ENCODE measurements around the gene EXOC3L1. TPM values are rescaled to one million over a fixed set of nuclear protein-coding genes. Genes with fewer than 3 reads are reported as not detected.

EXOC3L1 gene
- total RNA-seq, 1 donor from 2014 or later: 15.6 TPM

- Histone ChIP-seq H3K27ac (peak overlapping the region; percentile 79), H3K36me3 (peaks cover 34% of the 10 kb centered on the region), H3K27me3 (ENCODE audit: low read depth) (no peaks in the 10 kb centered on the region), H3K9me3 (no peaks in the 10 kb centered on the region), H3K4me1 (peaks cover 31% of the 10 kb centered on the region), H3K4me3 (peak overlapping the region; percentile 89)
- ATAC-seq: no peak
- TF ChIP-seq, protein P1, sequence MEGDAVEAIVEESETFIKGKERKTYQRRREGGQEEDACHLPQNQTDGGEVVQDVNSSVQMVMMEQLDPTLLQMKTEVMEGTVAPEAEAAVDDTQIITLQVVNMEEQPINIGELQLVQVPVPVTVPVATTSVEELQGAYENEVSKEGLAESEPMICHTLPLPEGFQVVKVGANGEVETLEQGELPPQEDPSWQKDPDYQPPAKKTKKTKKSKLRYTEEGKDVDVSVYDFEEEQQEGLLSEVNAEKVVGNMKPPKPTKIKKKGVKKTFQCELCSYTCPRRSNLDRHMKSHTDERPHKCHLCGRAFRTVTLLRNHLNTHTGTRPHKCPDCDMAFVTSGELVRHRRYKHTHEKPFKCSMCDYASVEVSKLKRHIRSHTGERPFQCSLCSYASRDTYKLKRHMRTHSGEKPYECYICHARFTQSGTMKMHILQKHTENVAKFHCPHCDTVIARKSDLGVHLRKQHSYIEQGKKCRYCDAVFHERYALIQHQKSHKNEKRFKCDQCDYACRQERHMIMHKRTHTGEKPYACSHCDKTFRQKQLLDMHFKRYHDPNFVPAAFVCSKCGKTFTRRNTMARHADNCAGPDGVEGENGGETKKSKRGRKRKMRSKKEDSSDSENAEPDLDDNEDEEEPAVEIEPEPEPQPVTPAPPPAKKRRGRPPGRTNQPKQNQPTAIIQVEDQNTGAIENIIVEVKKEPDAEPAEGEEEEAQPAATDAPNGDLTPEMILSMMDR (IDR thresholded peaks at IDR 0.05): no peak
- no peak for DNase-seq
- intact Hi-C loops (cut with DNase I): no loop called here
Observed at GRCh38 chr16:67226295-67226803, 36.4 kb upstream of the EXOC3L1 start.

- H3K4me1 ChIP-seq: peaks cover 31% of the 10 kb centered on the region
- ATAC-seq: no peak
- H3K27me3 ChIP-seq (ENCODE audit: low read depth): no peaks in the 10 kb centered on the region
- no peak overlapping the region for H3K4me3 ChIP-seq
- H3K36me3 ChIP-seq: peaks cover 11% of the 10 kb centered on the region
- DNase-seq: no peak
- peak overlapping the region; percentile 14 for H3K27ac ChIP-seq
- intact Hi-C loops (cut with DNase I): no loop called here
- H3K9me3 ChIP-seq: no peaks in the 10 kb centered on the region
- TF ChIP-seq, protein P1 (IDR thresholded peaks at IDR 0.05): no peak
Observed at GRCh38 chr16:67223992-67224391, 34.1 kb upstream of the EXOC3L1 start.

DNA sequence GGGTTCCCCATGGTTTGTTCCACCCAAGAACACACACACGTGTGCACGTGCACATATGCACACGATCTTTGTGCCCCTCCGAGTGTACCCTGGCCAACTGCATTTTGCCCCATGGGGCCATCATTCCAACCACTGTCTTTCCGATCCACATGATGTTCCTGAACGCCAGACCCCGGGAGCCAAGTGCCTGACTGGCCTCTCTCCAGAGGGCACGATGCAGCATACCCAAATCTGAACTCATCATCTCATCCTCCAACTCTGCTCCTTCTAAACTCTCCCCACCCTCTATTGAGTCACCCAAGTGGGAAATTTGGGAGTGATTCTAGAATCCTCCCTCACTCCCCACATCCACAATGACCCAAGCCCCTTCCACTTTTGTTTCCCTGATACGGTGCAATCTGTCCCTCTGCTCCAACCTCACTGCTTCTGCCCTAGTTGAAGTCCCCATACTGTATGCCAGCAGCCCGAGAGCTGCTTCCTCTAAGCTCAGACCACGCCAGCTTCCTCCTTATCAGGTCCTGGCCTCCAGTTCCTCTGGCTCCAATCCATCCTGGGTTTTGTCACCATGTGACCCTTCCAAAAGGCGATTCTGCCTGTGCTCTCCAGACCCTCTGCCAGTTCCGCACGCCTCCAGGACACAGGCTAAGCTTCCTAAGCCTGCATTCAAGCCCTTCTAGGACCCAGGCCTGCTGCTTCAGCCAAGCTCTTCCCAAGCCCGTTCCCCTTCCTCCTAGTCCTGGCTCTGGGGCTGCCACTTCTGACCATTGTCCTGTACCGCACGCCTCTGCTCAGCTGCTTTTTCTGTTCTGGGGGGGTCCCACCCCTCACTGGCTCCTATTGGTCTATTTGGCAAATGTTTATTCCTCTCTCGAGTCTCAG, 26.9 kb upstream of the EXOC3L1 start:
- no peaks in the 10 kb centered on the region for H3K27me3 ChIP-seq (ENCODE audit: low read depth)
- peak; percentile 67 for DNase-seq
- peaks cover 31% of the 10 kb centered on the region for H3K4me1 ChIP-seq
- H3K4me3 ChIP-seq: peak overlapping the region; percentile 5
- ATAC-seq: peak; percentile 74 to 83
- no peaks in the 10 kb centered on the region for H3K36me3 ChIP-seq
- intact Hi-C loops (cut with DNase I): no loop called here
- TF ChIP-seq, protein P1 (IDR thresholded peaks at IDR 0.05): no peak
- H3K27ac ChIP-seq: peak overlapping the region; percentile 74
- no peaks in the 10 kb centered on the region for H3K9me3 ChIP-seq

GRCh38 chr16:67215706-67216105, 25.8 kb upstream of the EXOC3L1 start:
- ATAC-seq (no peak), DNase-seq (no peak)
- no peaks in the 10 kb centered on the region for H3K36me3 ChIP-seq
- H3K9me3 ChIP-seq: no peaks in the 10 kb centered on the region
- peak overlapping the region; percentile 74 for H3K27ac ChIP-seq
- intact Hi-C loops (cut with DNase I): no loop called here
- TF ChIP-seq, protein P1 (IDR thresholded peaks at IDR 0.05): no peak
- peaks cover 31% of the 10 kb centered on the region for H3K4me1 ChIP-seq
- no peaks in the 10 kb centered on the region for H3K27me3 ChIP-seq (ENCODE audit: low read depth)
- no peak overlapping the region for H3K4me3 ChIP-seq

GRCh38 chr16:67213197-67214019, 23.5 kb upstream of the EXOC3L1 start:
- TF ChIP-seq, protein P1 (IDR thresholded peaks at IDR 0.05): no peak
- H3K27ac ChIP-seq: no peak overlapping the region

More at GRCh38 chr16:67213197-67214019, 23.5 kb upstream of the EXOC3L1 start:
- ATAC-seq (no peak), DNase-seq (no peak)
- no peaks in the 10 kb centered on the region for H3K9me3 ChIP-seq
- no peaks in the 10 kb centered on the region for H3K36me3 ChIP-seq
- intact Hi-C loops (cut with DNase I): no loop called here
- no peak overlapping the region for H3K4me3 ChIP-seq
- H3K4me1 ChIP-seq: peaks cover 31% of the 10 kb centered on the region
- H3K27me3 ChIP-seq (ENCODE audit: low read depth): no peaks in the 10 kb centered on the region
